Non-pigmented ciliary epithelial cell (primary cell): ENCODE measurements around the gene FRY.

Experiments
- DNase-seq: peaks from one replicate; pipeline ENCODE4 v3.0.0-alpha.2; 2010; ENCODE audit warnings: low read depth

Gene FRY

DNA sequence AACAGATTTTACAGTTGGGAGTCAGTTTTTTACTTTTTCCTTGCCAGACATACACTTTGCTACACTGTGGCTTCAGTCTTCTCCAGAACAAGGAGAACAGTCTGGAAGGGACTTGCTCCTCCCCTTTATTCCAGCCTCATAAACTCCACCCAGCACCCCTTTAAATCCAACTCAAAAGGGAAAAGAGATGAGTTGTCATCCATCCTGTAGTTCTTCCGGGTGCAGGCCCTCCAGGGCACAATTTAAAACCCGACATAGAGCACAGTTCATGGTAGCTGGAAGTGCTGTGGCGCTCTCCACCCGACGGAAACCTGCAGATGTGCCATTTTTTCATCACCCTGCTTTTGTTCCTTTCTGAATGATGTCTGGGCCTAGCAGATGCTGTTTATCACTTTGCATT lies 184.7 kb downstream of the FRY start:
- no peak for DNase-seq

- no peak for DNase-seq
Observed at GRCh38 chr13:32222046-32222676, 190.6 kb downstream of the FRY start.

DNA sequence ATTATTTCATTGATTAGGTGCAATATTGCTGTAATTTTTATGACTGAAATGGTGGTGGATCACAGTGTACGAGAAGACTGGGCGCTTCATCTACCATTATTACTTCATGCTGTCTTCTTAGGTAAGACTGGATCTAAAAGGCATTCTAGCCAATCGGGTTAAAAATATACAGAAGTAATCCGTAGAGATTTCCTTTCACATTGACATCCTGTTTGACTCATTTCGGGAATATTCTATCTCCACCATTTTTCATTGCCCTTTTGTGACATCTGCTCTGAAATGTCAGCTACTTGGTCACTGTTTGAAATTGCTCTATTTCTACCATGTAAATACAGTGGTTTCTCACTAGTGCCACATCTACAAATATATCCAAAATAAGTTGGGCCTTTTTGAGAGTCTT lies 193.3 kb downstream of the FRY start:
- DNase-seq = no peak

DNA sequence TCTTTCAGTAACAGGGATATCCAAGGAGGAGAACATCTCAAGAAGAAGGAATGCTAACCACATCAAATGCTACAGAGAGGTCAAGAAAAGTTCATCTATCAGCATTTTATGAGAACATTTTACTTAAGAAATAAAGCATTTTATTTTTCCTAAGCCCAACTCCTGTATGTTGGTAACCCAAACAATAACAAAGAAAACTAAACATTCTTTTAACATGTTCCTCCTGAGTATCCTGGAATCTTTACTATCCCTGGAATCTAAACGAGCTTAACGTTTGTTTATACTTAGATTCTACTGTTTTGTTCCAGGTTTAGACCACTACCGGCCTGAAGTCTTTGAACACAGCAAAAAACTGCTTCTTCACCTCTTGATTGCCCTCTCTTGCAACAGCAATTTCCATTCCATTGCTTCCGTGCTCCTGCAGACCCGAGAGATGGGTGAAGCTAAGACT lies 193.9 kb downstream of the FRY start:
- peak; percentile 85 for DNase-seq

- DNase-seq = peak; percentile 86
Observed at GRCh38 chr13:32228330-32229041, 196.9 kb downstream of the FRY start.

DNA sequence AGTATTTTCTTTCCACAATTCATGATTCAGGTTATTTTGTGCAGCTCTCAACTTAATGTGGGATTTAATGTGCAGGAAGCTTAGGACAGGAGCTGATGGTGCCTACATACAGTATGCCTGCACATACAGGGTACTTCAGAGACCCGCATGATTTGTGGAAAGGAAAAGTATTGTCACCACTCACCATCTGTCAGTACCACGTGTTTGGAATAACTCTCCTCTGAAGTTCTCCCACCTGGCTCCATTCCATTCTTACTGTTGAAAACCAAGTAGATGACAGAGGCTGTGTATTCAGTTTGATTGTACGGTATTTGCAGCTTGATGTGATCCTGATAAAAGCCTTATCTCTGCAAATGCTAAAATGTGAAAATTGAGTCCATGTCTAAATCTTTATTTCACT lies 197.9 kb downstream of the FRY start:
- no peak for DNase-seq

GRCh38 chr13:32232263-32232662 lies 200.7 kb downstream of the FRY start:
- DNase-seq = no peak

- no peak for DNase-seq
Observed at GRCh38 chr13:32233062-32233461, 201.5 kb downstream of the FRY start.

DNA sequence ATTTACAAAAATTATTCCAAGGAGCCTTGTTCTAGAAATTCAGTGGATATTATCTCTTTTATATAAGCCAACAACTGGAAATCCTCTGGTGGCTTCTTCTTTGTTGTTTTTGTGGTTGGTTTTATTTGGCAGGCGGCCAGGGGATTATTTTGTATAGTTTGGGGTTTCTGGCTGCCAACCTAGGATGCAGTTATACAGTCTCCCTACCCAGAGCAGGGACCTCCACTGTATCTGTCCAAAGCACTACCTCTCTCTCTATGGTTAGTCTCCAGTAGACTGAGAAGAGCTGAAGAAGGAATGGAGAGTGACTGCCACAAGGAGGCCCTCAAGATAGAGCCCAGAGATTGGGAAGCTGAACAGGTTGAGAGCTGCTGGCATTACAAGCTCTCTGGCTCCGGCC lies 203.3 kb downstream of the FRY start:
- no peak for DNase-seq

DNA sequence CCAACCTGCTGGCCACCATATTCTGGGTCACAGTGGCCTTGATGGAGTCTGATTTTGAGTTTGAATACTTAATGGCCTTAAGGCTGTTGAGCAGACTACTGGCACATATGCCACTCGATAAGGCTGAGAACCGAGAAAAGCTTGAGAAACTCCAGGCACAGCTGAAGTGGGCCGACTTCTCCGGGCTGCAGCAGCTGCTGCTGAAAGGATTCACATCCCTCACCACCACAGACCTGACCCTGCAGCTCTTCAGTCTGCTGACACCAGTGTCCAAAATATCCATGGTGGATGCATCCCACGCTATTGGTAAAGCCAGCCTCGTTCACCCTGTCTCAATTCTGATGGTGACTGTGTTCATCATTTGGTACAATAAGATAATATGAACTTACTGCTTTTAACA lies 206.1 kb downstream of the FRY start:
- DNase-seq = no peak

DNA sequence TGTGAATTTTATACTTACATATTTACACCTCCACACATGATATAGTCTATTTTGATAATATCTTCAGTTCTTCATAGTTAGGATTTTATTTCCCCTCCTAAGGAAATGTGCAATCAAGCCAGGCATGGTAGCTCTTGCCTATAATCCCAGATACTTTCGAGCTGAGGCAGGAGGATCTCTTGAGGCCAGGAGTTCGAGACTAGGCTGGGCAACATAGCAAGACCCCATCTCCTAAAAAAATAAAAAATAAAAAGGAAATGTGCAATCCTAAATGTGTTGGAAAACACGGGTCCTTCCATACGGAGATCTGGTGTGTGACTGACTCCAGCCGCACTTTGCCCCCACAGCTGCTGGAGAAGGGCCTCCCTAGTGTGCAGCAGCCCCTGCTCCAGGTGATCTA lies 212.1 kb downstream of the FRY start:
- no peak for DNase-seq

DNA sequence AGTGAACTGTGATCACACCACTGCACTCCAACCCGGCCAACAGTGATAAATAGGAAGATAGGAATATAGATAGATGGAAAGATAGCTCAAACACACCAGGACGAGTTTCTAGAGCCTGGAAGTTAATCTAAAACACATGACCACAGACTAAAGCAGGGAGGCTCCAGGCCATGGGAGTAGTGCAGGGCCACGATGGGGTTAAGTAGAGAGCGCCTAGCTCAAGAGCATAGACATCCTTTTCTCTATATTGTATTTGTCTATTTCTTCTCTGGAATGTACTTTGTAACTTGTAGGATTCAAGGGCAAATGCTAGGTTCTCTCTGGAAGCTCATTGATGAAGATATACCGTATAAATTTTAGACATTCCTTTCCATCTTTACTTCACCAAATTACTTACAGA lies 214.0 kb downstream of the FRY start:
- no peak for DNase-seq

DNA sequence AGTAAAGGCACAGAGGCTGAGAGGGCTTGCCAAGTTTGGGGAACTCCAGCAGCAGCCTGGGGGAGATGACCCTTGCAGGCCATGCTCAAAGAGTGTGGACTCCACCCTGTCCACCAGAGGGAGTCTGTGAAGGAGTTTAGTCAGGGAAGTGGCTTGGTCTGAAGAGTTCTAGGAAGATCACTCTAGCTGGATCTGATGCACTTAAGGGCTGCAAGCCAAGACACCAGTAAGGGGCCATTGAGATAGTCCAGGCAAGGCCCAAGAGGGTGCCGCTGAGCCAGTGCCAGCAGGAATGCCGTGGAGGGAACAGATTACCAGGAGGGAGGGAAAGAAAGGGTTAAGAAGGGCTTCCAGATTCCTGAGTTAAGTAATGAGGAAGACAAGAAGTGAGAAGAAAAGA lies 214.9 kb downstream of the FRY start:
- DNase-seq = peak; percentile 48

DNA sequence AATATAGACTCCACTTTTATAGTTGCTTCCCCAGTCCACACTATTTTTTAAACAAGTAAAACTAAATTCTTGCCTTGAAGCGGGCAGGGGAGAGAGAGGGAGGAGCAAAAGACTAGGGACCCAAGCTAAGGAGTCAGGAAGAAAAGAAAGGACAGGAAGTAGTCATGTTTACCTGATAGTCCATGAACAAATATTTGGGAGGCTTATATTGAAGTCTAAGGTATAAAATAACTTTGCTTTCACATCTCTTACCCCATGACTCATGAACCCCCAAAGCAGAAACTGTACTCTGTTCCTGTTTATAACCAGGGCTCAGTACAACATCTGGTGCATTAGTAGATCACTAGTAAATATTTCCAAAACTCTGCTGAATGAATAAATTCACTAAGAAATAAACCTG lies 216.3 kb downstream of the FRY start:
- no peak for DNase-seq

DNA sequence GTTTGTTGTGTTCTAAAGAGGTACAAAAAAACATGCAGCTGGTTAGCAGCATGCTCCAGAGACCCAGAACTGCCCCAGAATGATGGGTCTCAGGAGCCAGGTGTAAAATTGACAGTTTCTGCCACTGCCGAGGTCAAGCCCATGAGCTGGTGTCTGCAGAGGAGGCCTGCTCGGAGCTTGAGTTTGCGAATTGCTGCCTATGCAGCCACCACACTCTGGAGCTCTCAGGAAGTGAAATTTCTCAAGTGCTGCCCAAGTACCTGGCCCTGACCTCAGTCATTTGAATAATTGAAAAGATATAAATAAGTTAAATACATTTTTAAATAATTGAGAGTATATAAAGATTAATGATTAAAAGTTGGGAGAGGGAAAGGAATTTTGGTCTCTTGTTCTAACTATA lies 217.2 kb downstream of the FRY start:
- DNase-seq = no peak

GRCh38 chr13:32252812-32253438 lies 221.4 kb downstream of the FRY start:
- no peak for DNase-seq

GRCh38 chr13:32253911-32254399 lies 222.4 kb downstream of the FRY start:
- no peak for DNase-seq

- DNase-seq = no peak
Observed at GRCh38 chr13:32254416-32254815, 222.8 kb downstream of the FRY start.

- no peak for DNase-seq
Observed at GRCh38 chr13:32254916-32255723, 223.5 kb downstream of the FRY start.

GRCh38 chr13:32255724-32256109 lies 224.1 kb downstream of the FRY start:
- no peak for DNase-seq

DNA sequence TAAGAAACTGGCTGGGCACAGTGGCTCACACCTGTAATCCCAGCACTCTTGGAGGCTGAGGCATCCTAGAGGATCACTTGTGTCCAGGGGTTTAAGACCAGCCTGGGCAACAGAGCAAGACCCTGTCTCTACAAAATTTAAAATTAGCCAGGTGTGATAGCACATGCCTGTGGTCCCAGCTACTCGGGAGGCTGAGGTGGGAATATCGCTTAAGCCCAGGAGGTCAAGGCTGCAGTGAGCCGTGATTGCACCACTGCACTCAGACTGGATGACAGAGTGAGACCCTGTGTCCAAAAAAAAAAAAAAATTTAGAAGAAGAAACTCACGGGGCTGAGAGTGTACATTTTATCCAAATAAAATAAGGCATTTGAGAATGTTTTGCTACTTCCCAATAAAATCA lies 224.7 kb downstream of the FRY start:
- DNase-seq = no peak

GRCh38 chr13:32257649-32258048 lies 226.1 kb downstream of the FRY start:
- no peak for DNase-seq

DNA sequence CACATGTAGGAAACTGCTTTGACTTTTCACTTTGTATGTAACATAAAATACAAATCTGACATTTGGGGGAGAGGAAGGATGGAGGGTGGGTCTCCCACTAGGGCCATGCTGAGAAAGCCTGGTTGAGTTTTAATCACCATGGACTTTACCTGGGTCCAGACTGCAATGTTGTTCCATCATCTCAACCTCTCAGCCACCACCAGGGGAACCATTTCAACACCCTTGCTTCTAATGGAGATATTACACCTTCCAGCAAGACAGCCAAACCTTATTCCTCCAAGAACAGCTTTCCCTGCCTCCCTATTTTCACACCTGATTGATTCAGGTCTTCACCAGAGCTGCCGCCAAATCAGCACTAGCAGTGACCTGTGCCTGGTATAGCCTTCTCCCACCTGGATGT lies 227.5 kb downstream of the FRY start:
- DNase-seq = no peak
